Esophagus (tissue), 2 donors: Measurements from ENCODE around the gene RAPGEF2. TPM values are rescaled to one million over a fixed set of nuclear protein-coding genes. Genes with fewer than 3 reads are reported as not detected.

Experiments used
- H3K27ac ChIP-seq, 2 donors: one replicate each; pipeline ENCODE4 v1.5.1; 2013; ENCODE audit warnings: low read depth in 2 of 2, mild to moderate bottlenecking in 2 of 2, inconsistent platforms in 1 of 2, low read length in 1 of 2, moderate library complexity in 1 of 2
- H3K27me3 ChIP-seq, 2 donors: one replicate each; pipeline ENCODE4 v1.6.1; 2013; ENCODE audit warnings: low read length in 2 of 2, control low read depth in 1 of 2, mild to moderate bottlenecking in 1 of 2; ENCODE audit not compliant: insufficient read depth in 2 of 2, control insufficient read depth in 1 of 2
- H3K36me3 ChIP-seq, 2 donors: one replicate each; pipeline ENCODE4 v1.6.1; 2013; ENCODE audit warnings: low read length in 1 of 2; ENCODE audit not compliant: control insufficient read depth in 2 of 2, insufficient read depth in 2 of 2
- H3K4me1 ChIP-seq, 2 donors: one replicate each; pipeline ENCODE4 v1.6.1; 2013; ENCODE audit warnings: low read length in 1 of 2; ENCODE audit not compliant: control insufficient read depth in 2 of 2, insufficient read depth in 2 of 2
- H3K4me3 ChIP-seq, 2 donors: one replicate each; pipeline ENCODE4 v1.5.1; 2013; ENCODE audit warnings: low read length in 2 of 2, mild to moderate bottlenecking in 2 of 2, low read depth in 1 of 2, moderate library complexity in 1 of 2
- H3K9me3 ChIP-seq, 2 donors: one replicate each; pipeline ENCODE4 v1.6.1; 2013; ENCODE audit warnings: mild to moderate bottlenecking in 2 of 2, low read depth in 1 of 2, low read length in 1 of 2, moderate library complexity in 1 of 2; ENCODE audit not compliant: control insufficient read depth in 2 of 2, insufficient read depth in 1 of 2
- WGBS, 2 donors: extraction: QIAGEN DNeasy Blood & Tissue Kit; methylation state at CpG; one replicate each; pipeline ENCODE4 v1.1.7; 2013; 5-methylcytosine and 5-hydroxymethylcytosine counted together
- polyA plus RNA-seq, 2 donors: library from polyadenylated mRNA; stranded (reverse); fragments of 200-250 nt; gene quantifications; one replicate each; pipeline ENCODE4 v1.2.3, GENCODE V29; 2013
- donor health status: healthy with polysubstance abuse.
- donor health status: Bipolar disorder and iron deficiency.

RAPGEF2 gene
- polyA plus RNA-seq, 2 donors, result 3.9 to 4.3 TPM

DNA sequence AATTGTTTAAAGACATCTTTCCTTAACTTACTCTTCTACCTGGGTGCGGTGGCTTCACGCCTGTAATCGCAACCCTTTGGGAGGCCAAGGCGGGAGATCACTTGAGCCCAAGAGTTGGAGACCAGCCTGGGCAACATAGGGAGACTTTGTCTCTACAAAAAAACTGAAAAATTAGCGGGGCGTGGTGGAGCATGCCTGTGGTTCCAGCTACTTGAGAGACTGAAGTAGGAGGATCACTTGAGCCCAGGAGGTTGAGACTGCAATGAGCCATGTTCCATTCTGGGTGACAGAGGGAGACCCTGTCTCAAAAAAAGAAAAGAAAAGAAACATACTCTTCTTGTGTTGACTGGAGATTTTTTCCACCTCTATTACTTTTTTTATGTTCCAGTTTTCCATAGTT, 181.9 kb downstream of the RAPGEF2 start:
- no peaks in the 10 kb centered on the region for H3K36me3 ChIP-seq
- H3K27ac ChIP-seq, result no peak overlapping the region
- H3K4me3 ChIP-seq, result no peak overlapping the region
- H3K4me1 ChIP-seq, result no peaks in the 10 kb centered on the region
- H3K27me3 ChIP-seq, result no peaks in the 10 kb centered on the region
- WGBS, 2 donors, result 89 to 94% methylated on average over 6 of the region's 6 CpGs
- no peaks in the 10 kb centered on the region for H3K9me3 ChIP-seq

DNA sequence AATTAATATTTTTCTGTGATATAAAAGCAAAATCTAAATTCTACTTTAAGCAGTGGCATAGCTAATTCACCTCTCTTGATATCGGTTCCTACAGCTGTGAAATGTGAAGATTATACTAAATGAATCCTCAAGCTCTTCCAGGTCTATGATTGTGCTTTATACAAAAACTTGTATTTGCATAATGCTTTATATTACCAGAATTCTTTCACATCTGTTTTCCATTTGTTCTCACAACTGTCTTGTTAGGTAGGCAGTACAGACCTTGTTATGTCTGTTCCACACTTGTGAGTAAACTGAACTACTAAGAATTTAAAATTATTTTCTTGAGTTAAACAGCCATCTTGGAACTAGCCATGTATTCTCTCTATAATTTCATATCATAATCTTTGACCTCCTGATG, 184.9 kb downstream of the RAPGEF2 start:
- Histone ChIP-seq H3K4me3 (no peak overlapping the region), H3K36me3 (no peaks in the 10 kb centered on the region), H3K27me3 (no peaks in the 10 kb centered on the region), H3K27ac (no peak overlapping the region), H3K4me1 (no peaks in the 10 kb centered on the region), H3K9me3 (no peaks in the 10 kb centered on the region)
- 98 to 100% methylated on average over 1 of the region's 1 CpG for WGBS, 2 donors

DNA sequence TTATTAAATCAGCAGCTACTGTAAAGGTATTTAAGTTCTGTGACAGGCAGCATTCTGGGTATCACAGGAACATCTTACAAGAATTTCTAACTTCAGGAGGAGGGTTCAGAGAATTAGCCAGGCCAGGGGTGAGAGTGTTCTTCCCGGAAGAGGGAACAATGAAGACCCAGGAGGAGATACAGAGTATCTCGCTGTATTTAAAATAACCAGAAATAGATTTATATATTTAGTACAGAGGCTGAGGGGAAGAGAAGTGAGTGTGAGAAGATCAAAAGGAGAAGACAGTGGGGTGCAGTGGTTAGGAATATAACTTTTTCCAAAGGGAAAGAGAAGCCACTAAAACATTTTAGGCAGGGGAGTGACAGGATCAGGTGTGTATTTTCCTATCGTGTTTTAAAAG, 186.8 kb downstream of the RAPGEF2 start:
- Histone ChIP-seq H3K9me3 (no peaks in the 10 kb centered on the region), H3K27ac (no peak overlapping the region), H3K36me3 (no peaks in the 10 kb centered on the region), H3K4me3 (no peak overlapping the region), H3K27me3 (no peaks in the 10 kb centered on the region), H3K4me1 (no peaks in the 10 kb centered on the region)
- WGBS, 2 donors, result 87 to 89% methylated on average over 3 of the region's 3 CpGs

DNA sequence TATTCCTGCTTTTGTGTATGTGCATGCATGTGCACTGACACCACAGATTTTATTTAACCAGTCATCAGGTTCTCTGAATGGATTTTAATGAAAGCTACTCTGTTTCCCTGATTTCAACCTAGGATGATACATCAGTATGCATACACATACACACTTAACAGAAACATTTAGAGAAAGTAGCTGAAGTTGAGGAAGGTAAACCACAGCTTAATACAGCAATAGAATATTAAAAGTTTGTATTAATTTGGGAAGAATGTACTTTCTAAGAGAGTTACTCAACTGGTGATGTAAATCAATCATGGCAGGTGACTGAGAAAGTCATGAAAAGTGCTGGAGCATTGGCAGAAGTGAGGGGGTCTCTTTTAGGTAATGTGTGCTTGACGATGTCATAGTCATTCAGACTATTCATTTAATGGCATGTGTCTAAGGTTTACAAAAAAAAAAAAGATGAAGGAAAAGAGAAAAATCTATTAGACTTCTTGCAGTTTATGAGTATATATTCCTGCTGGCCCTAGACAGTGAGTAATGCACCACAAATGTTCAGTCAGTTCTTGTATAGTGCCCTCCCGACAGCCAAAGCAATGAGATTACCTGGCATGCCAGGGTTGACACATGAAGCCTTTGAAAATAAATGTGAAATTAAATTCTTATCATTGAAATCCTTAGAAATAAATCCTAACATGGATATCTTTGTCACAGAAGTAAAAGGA, 187.6 kb downstream of the RAPGEF2 start:
- H3K9me3 ChIP-seq, result no peaks in the 10 kb centered on the region
- H3K27me3 ChIP-seq, result no peaks in the 10 kb centered on the region
- H3K36me3 ChIP-seq, result no peaks in the 10 kb centered on the region
- H3K4me3 ChIP-seq, result no peak overlapping the region
- no peak overlapping the region for H3K27ac ChIP-seq
- 91 to 92% methylated on average over 2 of the region's 2 CpGs for whole genome bisulfite sequencing, 2 donors
- H3K4me1 ChIP-seq, result no peaks in the 10 kb centered on the region

DNA sequence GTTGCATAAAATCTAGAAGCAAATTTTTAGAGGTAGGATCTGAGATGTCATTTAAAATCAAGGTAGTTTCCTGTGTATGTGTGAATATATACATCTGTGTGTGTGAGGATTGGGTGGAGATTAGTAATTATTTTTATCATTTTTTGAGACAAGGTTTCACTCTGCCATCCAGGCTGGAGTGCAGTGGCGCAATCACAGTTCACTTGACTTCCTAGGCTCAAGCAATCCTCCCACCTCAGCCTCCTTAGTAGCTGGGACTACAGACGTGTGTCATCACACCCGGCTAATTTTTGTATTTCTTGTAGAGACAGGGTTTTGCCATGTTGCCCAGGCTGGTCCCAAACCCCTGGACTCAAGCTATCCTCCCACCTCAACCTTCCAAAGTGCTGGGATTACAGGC, 188.3 kb downstream of the RAPGEF2 start:
- no peak overlapping the region for H3K4me3 ChIP-seq
- no peaks in the 10 kb centered on the region for H3K4me1 ChIP-seq
- H3K36me3 ChIP-seq, result no peaks in the 10 kb centered on the region
- H3K27me3 ChIP-seq, result no peaks in the 10 kb centered on the region
- no peaks in the 10 kb centered on the region for H3K9me3 ChIP-seq
- no peak overlapping the region for H3K27ac ChIP-seq
- WGBS, 2 donors, result 92 to 95% methylated on average over 3 of the region's 3 CpGs

DNA sequence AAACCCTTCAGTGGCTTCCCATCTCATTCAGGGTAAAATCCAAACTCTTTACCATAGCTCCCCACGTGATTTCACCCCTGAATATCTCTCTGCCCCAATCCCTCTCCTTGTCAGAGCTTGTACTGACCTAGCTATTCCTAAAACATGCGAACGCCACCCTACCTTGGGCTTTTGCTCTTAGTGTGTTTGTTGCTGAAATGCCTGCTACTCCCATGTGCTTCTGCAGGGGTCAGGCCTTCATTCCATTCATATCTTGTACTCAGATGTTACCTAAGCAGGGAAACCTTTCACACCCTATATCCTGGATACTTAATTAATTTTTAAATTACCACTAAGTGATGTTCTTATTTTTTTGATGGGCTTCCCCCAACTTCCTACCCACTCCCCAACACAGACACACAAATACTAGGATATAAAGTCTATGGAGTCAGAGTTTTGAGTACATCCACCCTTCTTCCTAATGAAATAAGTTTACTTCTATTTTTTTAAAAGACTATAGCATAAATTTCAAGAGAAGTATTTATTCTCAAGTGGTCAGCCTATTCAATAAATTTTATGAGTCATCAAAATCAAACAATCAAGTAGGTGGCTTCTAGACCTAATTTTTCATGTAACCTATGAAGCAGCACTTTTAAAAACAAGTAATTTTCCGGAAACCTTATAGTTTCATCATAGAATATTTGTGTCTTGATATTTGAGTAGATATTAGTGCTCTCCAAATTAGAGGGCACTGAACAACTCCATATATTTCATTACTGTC, 189.4 kb downstream of the RAPGEF2 start:
- H3K27me3 ChIP-seq, result no peaks in the 10 kb centered on the region
- WGBS, 2 donors, result 97% methylated on average over 4 of the region's 4 CpGs
- H3K4me1 ChIP-seq, result no peaks in the 10 kb centered on the region
- no peak overlapping the region for H3K27ac ChIP-seq
- H3K9me3 ChIP-seq, result no peaks in the 10 kb centered on the region
- no peaks in the 10 kb centered on the region for H3K36me3 ChIP-seq
- H3K4me3 ChIP-seq, result no peak overlapping the region

DNA sequence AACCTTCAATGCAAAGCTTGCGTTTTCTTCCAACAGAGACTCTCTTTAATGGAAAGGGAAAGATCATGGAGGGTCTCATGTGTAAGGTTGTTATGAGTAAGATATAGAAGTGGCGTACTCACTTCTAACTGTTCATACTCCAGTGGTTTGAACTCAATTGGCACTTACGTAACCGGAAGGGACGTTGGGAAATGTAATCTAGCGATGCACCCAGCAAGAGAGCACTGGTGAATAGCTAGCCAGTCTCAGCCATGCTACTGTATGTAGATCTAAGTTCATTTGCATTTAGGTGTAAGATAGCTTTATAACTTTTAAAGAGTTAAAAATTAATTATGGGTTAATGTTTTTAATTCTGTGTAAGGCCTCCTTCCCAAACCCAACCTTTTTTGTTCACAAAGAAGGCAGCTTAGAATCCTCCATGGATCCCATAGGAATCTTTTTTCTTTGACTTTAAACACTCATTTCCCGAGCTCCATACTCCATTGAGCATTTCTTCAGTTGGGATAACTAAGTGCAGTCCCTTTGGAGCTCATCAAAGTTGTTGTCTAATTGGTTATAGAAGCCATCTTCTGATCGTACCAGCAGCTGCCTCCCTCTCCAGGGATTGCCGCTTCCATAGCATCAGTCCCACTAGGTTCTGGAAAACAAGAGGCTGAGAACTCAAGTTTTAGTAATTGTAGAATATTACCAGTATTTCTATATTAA, 191.1 kb downstream of the RAPGEF2 start:
- Histone ChIP-seq H3K9me3 (no peaks in the 10 kb centered on the region), H3K4me1 (no peaks in the 10 kb centered on the region), H3K27ac (no peak overlapping the region), H3K4me3 (no peak overlapping the region), H3K27me3 (no peaks in the 10 kb centered on the region), H3K36me3 (no peaks in the 10 kb centered on the region)
- WGBS, 2 donors, result 95 to 96% methylated on average over 9 of the region's 9 CpGs

DNA sequence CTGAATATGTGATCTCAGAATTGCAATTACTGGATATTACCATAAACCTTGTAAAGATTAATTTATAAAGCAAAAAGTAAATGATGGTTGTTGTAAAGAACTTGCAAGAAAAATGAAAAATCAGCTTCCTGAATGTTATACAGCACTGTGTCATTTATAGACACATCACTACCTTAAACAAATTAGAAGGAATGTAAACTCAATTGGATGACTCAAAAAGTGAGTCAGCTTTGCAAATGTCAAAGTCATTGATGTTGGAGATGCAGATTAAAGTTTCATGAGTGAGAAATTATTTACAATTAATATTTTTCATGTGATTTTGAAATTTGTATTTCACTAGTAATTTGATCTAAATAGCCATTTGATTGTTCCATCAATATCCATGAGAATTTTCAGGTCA, 193.2 kb downstream of the RAPGEF2 start:
- no peaks in the 10 kb centered on the region for H3K27me3 ChIP-seq
- no peaks in the 10 kb centered on the region for H3K4me1 ChIP-seq
- no peaks in the 10 kb centered on the region for H3K9me3 ChIP-seq
- H3K36me3 ChIP-seq, result no peaks in the 10 kb centered on the region
- no peak overlapping the region for H3K4me3 ChIP-seq
- peak overlapping the region in 1 of 2 donors; percentile 13 for H3K27ac ChIP-seq

DNA sequence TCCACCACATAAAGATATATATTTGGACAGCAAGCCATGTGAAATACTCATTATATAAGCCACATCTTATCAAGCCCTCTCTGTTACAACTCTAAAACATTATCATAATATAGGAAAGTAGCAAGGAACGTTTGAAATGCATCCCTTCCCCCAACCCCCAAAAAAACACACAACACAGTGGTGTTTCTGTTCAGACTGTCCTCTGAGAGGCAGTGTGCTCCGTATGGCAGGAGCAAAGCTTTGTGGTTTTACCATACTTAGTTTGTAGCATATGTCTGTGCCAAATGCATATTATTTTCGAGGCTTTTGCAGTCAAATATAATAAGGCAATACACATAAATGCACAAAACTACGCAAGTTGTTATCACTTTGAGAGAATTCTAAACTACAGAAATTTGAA, 194.2 kb downstream of the RAPGEF2 start:
- Histone ChIP-seq H3K4me1 (no peaks in the 10 kb centered on the region), H3K4me3 (no peak overlapping the region), H3K27me3 (no peaks in the 10 kb centered on the region), H3K36me3 (no peaks in the 10 kb centered on the region), H3K27ac (no peak overlapping the region), H3K9me3 (no peaks in the 10 kb centered on the region)
- 68 to 74% methylated on average over 4 of the region's 4 CpGs for WGBS, 2 donors
